AG08396 (cell line): Measurements from ENCODE around the gene ECEL1.

Experiments
- DNase-seq: peaks from one replicate; pipeline ENCODE4 v3.0.0; 2012; ENCODE audit warnings: low spot score, mixed read lengths

ECEL1 gene

DNA sequence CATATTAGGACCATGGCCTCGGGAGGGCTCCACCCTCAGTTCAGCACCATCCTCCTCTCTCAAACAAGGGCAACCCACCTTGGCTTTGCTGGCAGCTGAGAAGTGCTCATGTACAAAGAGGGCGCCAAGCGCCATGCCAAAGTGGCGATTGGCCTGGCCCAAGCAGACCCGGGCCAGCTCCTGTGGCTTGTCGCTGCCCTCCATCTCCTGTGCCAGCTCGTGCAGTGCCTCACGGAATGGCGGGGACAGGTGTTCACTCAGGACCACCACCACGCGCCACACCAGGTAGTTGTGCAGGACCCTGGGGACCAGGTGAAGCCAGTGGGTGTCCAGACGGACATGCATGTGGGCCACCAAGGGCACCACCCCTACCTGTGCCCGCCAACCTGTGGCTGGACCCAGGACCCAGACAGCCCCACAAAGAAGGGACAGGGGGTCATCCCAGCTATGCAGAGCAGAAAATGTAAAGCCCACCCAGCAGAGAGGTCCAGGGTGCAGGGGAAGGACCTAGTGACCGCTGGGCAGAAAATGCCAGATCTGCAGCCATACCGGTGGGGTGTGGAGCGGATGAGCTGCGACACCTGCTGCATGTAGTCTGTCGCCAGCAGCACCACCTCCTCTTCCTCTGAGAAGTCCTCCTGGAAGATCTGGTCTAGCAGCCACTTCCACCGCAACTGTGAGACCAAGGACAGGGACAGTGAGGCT, 3.6 kb downstream of the ECEL1 start:
- no peak for DNase-seq

DNA sequence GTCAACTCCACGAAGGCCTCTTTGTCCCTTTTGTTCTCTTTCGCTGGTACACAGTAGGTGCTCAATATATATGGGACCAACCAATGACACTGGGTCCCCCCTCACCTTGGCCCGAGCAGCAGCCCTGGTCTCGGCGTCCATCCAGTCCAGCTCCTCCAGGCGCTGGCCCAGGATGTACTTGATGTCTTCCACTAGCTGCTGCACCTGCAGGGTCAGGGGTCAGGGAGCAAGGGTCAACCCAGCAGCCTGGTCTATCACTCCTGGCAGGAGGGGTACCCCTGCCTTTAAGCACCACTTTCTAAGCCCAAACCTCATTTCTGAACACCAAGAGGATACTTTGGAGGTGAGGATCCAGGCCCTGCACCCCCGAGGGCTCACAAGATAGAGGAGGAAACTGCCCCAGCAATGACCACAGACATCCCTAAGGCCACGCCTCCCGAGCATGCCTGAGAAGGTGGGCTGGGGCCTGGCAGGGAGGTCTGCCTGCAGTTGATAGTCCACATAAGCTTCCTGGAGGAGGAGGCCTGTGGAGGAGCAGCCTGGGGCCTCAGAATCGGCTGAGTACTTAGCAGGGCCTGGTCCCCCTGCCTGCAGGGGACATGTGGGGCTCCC, 4.2 kb downstream of the ECEL1 start:
- DNase-seq: no peak

DNA sequence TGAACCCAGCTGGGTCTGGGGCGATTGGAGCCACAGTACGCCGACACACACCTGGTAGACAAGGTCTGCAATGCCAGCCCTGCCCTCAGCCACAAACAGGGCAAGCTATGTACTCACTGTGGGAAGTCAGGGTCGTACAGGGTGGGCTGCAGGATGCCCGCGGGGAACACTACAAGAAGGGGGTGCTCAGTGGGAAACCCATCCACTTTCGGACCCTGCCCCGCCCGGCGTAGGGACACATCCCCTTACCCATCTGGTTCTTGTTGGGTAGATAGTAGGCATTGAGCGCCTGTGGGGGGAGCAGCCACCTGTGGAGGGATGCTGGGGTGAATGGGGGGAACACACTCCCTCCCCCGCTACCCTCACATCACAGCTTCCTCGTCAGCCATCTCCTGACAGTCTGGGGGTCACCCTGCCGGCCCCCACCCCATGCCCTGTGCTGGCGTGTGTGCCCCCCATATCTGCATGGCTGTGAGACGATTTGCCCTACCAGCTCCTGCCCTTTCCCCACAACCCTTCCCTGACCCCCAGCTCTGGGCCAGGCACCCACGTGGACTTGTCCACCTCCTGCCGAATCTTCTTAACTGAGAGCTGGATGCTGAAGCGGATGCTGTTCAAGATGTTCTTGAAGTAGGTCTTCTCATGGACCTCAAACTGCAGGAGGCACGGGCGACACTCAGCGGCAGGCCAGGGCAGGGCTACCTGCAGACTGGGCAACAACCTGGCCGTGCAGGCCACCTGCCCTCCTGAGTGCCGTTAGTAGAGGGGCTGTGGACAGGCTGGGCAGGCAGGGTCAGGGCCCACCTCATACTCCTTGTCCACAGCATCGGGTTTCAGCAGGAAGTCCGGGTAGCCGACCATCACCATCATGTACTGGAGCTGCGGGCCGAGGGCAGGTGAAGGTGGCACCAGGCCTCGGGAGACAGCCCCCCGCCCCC, 5.1 kb downstream of the ECEL1 start:
- no peak for DNase-seq

DNA sequence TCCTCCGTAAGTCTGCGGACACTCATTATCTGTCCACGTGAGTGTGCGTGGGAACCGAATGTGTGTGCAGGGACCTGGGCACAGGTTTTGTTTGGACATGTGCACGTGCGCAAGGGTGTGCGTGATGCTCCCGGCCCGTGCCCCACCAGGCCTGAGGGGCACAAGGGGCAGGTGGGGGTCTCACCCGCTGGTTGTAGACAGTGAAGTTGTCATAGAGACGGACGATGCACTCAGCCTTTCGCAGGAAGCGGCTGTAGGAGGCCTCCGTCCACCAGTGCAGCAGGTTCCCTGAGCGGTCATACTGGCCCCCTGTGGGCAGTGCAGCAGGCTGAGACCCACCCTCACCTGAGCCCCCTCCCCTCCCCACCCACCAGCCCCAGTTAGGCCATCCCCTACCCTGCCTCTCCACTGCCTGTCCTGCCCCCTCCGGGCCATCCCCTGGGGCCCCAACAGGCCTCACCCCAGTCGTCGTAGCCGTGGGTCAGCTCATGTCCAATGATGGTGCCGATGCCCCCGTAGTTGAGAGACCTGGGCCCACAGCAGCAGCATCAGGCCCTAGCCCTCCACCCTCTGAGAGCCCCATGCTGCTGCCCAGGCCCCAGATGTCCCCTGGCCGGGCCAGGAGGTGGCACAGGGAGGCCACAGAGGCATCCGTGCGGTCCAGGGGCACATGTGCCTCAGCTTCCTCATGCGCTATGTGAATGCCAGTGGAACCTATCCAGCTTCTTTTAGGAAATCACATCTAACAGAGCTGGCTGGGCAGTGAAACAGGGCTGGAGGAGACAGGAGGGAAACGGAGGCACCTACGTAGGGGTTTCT, 6.1 kb downstream of the ECEL1 start:
- no peak for DNase-seq

DNA sequence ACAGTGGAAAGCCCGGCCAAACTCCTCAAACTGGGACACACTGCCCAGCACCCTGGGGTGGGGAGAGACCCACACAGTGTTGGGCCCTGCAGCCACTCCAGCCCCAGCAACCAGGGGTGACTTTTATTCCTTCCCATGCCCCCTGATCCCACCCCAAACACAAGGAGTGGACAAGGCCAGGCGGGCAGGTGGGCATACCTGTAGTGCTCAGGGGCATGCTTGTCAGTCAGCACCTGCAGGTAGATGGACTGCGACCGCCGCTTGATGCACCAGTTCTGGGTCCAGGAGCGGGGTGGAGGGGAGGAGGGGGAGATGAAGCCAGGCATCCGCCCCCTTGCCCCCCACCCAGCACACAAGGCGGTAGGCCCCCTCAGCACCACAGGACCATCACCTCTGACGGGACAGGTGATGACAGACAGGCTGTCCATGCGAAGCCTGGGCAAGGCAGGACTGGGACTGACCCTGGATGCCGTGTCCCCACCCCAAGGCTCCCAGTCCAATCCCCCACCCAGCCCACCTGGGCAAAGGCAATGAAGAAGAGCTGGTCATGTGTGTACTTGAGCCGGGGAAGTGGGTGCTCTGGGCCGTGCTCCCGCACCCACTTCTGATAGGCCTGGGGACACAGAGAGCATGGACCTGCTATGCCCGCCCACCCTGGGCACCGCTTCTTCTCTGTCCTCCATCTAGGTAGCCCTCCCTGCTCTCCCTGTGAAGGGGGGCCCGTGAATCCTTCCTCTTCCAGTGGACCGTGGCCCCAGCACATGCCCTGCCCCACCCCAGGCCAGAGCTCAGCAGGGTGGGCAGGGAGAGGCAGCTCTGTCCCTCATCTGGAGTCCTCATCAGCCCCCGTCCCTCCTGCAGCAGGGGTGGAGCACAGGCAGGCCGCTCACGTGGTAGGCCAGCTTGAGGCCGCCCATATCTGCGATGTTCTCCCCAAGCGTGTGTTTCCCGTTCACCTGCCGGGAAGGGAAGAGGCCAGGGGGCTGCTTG, 7.1 kb downstream of the ECEL1 start:
- no peak for DNase-seq

DNA sequence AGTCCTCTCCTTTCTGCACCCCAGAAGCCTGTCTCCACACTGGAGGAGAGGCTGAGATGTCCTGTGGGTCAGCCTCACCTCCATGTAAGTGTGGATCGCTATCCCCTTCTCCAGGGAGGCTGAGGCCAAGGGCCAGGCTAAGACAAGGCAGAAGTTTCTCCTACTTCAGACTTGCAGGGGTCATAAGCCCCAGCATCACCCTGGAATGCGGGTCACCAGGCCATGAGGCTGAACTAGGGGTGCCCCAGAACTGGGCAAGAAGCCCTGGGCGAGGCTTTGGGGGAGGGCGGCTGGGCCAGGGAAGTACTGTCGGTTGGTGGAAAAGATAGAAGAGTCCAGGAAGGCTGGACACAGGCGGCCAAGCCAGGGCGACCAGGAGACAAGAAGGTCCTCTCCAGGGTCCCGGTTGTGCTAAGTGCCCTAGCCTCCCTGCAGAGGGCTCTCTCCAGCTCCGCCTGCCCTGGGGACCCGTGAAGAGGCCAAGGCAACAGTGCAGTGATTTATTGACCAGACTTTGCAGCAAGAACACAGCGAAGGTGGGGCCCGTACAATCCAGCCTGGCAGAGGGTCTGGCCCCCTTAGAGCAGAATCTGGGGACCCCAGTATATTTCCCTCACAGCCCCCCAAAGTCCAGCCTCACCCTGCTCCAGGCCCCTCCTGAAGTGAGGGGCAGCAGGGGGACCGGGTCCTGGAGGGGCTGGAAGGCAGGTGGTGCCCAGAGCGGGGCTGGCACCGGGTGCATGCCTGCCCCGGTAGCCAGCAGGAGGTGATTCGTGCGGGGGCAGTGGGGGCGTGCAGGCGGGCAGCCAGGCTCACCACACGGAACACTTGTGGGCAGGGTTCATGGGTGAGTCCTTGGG, 8.1 kb downstream of the ECEL1 start:
- DNase-seq: no peak

DNA sequence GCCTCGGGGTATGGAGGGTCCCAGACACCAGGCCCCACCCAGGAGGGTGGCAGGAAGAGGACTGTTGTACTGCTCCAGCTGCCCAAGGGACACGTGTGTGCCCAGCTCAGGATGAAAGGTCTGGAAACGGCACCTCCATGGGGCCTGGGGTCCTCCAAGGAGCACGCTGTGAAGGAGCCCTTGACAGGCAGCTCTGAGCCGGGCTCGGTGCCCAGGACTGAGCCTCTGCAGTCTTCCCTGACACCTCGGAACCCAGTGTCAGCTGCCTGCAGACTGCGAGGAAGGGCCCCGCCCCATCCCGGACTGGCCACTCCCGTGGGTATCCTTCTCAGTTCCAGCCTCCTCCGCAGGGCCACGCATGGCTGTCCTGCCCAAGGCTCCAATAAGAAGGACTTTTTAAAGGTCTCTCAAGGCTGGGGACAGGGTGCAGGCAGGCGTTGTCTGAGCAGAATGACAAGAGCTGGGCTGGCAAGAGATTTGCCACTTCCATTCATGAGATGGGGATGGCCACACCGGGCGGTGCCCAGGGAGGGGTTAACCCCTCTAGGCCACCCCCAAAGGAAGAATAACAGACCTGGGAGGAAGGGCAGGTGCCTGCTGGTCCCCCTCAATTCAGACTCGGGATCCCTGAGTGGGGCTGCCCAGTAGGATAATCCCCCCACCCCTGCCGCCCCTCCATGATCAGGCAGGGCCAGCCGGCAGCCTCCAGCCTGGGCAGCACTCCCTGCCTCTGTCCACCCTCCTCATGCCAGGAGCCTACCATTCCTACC, 8.9 kb downstream of the ECEL1 start:
- DNase-seq: no peak

DNA sequence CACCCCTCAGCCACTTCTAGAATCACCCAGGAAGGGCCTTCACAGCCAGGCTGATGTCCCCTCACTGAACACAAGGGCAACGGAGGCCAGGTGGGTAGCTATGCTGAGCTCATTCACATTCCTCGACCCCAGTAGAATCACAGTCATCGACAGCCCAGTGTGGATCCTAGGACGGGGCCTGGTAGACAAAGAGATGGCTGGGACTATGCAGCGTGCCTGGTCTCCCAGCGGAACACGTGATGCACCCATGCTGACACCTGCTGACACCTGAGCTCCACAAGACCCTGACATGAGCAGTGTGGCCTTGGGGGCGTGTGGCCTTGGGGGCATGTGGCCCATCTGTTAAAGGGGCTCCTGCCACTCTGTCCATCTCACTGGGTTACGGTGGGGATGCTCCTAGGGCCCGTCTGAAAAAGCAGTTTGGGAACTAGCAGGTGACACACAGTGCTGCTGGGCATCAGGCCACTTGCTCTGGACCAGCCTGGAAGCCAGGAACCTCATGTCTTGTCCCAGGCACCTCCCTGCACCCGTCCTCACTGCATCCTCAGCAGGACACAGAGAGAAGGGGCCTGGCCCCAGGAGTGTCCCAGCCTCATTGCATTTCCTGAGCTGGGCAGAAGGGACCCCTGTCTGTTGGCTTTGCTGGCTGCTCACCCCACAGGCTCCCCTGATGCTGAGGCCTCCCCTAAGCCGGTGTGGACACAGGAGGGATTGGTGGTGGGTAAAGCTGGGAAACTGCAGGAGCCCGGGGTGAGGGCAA, 9.7 kb downstream of the ECEL1 start:
- no peak for DNase-seq

DNA sequence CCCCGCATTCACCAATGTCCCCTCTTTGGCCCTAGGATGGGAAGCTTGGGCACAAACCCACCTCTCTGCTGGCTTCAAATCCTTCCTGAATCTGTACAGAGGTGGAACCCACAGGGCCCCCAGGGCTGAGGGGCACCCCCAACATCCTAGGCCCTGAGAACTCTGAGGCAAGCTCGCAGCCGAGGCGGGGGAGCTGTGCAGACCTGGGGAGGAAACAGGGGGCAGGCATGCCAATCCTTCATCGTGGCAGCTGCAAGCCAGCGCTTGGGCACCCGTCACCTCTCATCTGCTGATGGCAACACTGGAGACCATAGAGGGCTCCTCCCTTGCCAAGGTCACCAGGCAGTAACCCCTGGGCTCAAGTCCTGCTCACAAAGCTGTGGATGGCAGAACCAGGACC, 10.8 kb downstream of the ECEL1 start:
- no peak for DNase-seq

DNA sequence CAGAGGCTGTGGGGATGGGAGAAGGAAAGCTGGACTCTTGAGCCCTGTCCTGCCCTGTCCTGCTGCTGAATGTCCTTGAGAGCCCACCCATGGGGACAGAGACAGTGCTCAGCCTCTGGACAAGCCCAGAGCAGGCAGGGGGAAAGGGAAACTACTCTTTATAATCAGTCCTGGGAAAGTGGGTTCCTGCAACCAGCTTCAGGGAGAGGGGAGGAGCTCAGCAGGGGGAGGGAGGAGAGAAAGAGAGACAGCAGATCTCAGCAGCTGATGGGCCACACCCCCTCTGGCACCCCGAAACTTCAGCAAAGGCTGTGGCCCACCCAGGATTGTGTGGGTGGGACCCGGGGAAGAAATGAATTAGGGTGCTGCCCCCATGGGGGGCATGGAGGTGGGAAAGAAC, 11.6 kb downstream of the ECEL1 start:
- no peak for DNase-seq

DNA sequence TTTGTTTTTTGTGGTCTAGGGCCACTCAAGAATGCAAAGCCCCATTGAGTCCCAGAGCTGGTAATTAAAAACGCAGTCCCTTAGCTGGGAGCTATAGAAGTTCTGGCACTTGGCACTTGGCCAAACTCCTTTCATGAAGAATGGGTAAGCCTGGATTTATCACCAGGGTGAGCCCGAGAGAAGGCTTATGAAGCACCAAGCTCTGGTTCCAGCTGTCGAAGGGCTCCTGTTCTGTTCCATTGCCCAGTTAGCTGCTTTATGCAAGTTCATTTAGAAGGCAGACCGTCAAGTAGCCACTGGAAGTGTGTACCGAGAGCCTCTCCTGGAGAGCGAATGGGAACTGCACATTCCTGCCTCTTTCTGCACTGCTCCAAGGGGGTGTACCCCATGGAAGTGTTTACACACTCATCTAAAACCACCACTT, 14.2 kb downstream of the ECEL1 start:
- DNase-seq: no peak

DNA sequence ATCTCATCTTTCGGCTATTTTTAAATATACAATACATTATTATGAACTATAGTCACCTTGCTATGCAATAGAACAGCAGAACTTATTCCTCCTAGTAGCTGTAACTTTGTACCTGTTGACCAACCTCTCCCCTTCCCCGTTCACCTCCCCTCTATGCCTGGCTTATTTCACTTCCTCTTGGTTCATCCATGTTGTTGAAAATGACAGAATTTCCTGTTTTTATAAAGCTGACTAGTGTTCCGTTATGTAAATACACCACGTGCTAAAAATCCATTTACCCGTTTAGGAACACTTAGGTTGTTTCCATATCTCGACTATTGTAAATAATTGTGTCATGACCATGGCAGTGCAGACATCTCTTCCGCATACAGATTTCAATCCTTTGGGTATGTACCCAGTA, 21.4 kb downstream of the ECEL1 start:
- no peak for DNase-seq

DNA sequence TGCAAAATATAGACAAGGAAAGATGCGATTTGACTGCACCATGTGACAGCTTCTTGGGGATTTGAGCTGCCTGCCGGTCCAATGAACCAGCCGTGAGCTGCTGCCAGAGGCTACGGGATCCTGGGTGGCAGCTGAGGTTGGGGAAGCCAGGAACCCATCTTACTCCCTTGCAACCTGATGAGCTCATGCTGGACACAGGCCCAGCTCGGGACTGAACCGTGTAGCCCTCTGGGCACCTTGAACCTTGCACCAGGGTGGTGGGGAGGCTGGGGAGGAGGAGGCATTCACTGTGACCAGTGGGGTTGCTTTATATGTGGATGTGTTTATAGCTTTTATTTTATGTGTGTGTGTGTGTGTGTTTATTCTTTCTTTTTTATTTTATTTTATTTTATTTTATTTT, 22.6 kb downstream of the ECEL1 start:
- DNase-seq: no peak

DNA sequence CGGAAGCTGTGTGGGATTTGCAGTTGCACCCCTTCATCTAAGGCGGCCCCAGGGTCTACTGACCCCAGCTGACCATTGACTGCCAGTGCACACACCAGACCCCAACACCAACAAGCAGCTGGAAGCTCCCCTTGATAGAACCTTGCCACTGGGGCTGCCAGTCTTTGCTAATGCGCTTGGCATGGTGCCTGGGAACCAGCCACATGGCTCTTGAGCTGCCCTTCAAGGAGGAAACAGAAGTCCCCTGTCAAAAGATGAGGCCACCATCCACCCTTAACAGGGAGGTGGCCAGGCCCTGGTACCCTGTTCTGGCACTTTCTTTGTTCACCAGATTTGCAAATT, 23.1 kb downstream of the ECEL1 start:
- DNase-seq: no peak

DNA sequence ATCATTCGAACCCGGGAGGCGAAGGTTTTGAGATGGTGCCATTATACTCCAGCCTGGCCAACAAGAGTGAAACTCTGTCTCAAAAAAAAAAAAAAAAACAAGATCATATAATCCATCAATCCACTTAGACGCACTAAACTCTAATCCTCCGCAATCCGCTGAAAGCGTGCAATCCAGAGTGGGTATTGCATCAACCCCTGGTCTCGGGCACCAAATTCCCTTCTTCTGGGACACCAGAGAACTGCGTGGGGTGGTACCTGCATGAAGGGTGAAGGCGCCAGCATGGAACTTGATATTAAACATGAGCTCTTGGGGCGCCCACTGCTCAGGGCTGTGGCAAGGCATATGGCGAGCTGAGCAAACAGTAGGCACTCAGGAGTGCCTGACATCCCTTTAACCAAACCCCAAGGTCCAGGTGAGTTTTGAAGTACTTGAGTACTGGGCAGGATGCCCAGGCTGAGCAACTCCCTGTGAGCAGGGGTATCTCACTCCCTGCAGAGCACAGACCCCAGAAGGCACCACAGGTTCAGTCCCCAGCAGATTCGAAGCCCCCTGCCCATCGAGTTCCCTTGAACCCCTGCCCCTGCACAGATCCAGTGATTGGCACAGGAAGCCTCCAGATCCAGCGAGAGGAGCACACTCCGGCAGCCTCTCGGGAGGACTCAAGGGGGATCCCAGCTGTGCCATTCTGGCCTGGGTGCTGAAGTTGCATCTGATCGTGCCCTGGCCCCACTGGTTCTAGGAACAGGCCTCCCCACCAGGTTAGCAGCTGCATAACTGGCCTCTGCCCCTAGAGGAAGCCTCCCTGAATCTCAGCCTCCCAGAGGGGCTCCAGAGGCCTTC, 23.7 kb downstream of the ECEL1 start:
- no peak for DNase-seq

DNA sequence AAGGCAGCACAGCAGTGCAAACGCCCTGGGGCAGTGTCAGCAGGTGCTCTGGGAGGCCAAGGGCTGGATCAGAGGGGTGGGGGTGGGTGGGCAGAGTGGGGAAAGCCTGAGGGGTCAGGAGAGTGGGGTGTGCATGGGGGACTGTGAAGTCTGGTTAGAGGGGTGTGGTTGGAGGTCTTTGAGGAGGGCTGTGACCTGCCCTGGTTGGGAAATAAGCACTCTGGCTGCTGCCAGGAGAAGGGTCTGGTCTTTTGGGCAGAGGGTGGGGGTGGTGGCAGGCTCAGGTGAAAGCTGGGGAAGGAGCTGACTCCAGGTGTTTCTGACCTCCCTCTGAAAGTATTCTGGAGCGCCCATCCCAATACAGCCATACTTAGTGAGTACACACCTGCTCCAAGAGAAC, 27.5 kb downstream of the ECEL1 start:
- DNase-seq: no peak

DNA sequence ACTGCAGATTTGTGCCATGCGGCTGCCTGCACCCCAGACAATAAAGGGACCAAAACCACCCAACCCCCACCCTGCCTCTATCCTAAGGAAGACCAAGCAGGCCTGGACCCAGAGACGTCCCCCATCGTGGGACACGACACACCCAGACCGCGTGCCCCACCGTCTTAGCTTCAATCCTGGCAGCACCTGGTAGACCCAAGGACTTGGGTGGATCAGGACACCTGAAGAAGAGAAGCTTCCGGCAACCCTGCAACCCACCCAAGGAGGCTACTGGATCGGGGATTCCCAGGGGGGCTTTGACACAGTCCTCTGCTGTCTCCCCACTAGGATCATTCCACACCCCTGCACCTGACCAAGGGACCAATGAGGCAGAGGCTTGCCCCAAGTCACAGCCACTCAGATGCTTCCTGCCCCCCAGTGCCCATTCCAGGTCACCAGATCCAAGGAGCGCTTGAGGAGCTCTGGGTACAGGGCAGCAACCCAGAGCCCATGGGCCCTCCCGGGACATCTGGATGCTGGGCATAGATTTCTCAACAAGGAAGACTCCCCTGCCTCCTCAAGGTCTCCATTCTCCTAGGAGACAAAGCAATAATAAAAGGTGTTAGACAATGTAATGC, 28.1 kb downstream of the ECEL1 start:
- DNase-seq: no peak
